Measurements from ENCODE around the gene RAMP3.

RAMP3 gene

GRCh38 chr7:45130910-45131309 lies 26.7 kb upstream of the RAMP3 start:
- no peak overlapping the region for H3K4me3 ChIP-seq (ENCODE audit: low read depth, low read length)
- no peak for TF ChIP-seq CTCF (IDR thresholded peaks at IDR 0.05; ENCODE audit: low read depth, low read length, missing control alignments)
- in situ Hi-C loops (cut with HindIII; ENCODE audit: low sequenced_read_pairs): no loop called here
- no peak for DNase-seq (ENCODE audit: low read depth)

GRCh38 chr7:45131891-45132290 lies 25.7 kb upstream of the RAMP3 start:
- in situ Hi-C loops (cut with HindIII; ENCODE audit: low sequenced_read_pairs): no loop called here
- H3K4me3 ChIP-seq (ENCODE audit: low read depth, low read length): no peak overlapping the region
- DNase-seq (ENCODE audit: low read depth): no peak
- TF ChIP-seq CTCF (IDR thresholded peaks at IDR 0.05; ENCODE audit: low read depth, low read length, missing control alignments): no peak

- in situ Hi-C loops (cut with HindIII; ENCODE audit: low sequenced_read_pairs): no loop called here
- H3K4me3 ChIP-seq (ENCODE audit: low read depth, low read length): no peak overlapping the region
- TF ChIP-seq CTCF (IDR thresholded peaks at IDR 0.05; ENCODE audit: low read depth, low read length, missing control alignments): no peak
- DNase-seq (ENCODE audit: low read depth): no peak
Measured at GRCh38 chr7:45132708-45133320, 24.8 kb upstream of the RAMP3 start.

- DNase-seq (ENCODE audit: low read depth): no peak
- in situ Hi-C loops (cut with HindIII; ENCODE audit: low sequenced_read_pairs): no loop called here
- no peak overlapping the region for H3K4me3 ChIP-seq (ENCODE audit: low read depth, low read length)
- no peak for TF ChIP-seq CTCF (IDR thresholded peaks at IDR 0.05; ENCODE audit: low read depth, low read length, missing control alignments)
Measured at GRCh38 chr7:45133352-45133751, 24.2 kb upstream of the RAMP3 start.

GRCh38 chr7:45133877-45134276 lies 23.7 kb upstream of the RAMP3 start:
- TF ChIP-seq CTCF (IDR thresholded peaks at IDR 0.05; ENCODE audit: low read depth, low read length, missing control alignments): no peak
- in situ Hi-C loops (cut with HindIII; ENCODE audit: low sequenced_read_pairs): no loop called here

GRCh38 chr7:45136106-45137060 lies 21.2 kb upstream of the RAMP3 start:
- peak; percentile 86 for TF ChIP-seq CTCF (IDR thresholded peaks at IDR 0.05; ENCODE audit: low read depth, low read length, missing control alignments)
- H3K4me3 ChIP-seq (ENCODE audit: low read depth, low read length): no peak overlapping the region
- DNase-seq (ENCODE audit: low read depth): peak; percentile 65
- in situ Hi-C loops (cut with HindIII; ENCODE audit: low sequenced_read_pairs): no loop called here

More at GRCh38 chr7:45133877-45134276, 23.7 kb upstream of the RAMP3 start:
- no peak overlapping the region for H3K4me3 ChIP-seq (ENCODE audit: low read depth, low read length)
- no peak for DNase-seq (ENCODE audit: low read depth)

All from astrocyte of the cerebellum (primary cell).